HG03342 (cell line): ENCODE results near the gene MACROD2.

ENCODE experiments used
- ATAC-seq: cut with Tn5 transposase; IDR thresholded peaks from one replicate; pipeline ENCODE4 v1.9.1; 2021; ENCODE audit warnings: mild to moderate bottlenecking, moderate library complexity; ENCODE audit not compliant: unreplicated experiment

Gene MACROD2

DNA sequence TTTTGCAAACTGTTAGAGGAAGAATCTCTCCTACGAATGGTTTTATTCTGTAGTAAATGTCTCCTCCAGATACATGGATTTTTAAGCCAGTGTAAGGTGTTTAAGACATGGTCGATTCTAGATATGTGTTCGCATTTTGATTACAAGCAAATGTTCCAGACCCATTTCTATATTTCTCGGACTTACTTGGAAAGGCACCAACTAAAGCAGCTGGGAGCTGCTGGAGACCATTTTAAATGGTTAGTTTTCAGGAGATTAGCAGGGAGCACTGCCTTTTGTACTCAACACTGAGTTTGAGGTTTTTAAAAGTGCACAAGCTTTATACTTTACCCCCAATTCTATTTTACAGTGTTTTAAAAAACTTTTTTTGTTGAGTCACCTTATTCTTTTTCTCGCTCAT lies 1720.9 kb downstream of the MACROD2 start:
- no peak for ATAC-seq

DNA sequence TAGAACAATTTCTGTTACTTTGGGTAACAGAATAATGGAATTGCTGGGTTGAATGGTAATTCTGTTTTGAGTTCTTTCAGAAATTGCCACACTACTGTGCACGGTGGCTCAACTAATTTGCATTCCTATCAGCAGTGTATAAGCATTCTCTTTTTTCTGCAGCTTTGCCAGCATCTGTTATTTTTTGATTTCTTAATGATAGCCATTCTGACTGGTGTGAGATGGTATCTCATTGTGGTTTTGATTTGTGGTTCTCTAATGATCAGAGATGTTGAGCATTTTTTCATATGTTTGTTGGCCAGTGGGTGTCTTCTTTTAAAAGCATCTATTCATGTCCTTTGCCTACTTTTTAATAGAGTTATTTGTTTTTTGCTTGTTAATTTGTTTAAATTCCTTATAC lies 1731.1 kb downstream of the MACROD2 start:
- no peak for ATAC-seq

DNA sequence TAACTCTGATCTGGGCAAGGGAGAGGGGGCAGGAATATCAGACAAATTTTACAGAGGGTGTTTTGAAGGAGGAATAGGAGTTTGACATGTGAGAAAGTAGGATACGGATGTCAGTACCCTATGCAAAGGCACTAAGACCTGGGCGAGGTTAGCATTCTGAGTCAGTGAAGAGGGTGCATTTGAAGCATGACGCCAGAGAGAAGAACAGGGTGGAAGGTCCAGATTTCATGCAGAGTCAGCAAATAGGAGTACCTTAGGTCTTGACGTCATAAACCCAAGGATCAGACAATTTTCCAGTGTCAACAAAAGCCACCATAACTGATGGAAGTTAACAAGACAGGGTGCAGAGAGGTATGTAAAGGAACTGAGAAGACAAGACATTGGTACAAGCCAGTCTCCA lies 1738.7 kb downstream of the MACROD2 start:
- ATAC-seq = no peak

DNA sequence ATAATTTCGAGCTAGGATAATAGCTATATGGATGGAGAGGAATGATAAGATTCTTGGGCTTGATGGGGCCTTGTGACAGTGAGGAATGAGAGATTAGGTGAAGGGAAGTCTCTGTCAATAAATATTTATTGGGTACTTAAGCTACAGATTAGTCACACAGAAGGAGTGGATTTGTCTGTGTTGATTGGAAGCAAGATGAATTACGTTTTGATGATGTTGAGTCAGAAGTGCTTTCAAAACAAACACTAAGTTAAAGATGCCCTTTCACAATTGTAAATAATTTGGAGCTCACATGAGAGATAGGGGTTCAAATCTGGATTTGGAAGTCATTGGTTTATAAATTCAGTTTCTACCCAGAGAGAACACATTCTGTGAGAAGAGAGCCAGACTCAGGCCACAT lies 1743.7 kb downstream of the MACROD2 start:
- no peak for ATAC-seq

DNA sequence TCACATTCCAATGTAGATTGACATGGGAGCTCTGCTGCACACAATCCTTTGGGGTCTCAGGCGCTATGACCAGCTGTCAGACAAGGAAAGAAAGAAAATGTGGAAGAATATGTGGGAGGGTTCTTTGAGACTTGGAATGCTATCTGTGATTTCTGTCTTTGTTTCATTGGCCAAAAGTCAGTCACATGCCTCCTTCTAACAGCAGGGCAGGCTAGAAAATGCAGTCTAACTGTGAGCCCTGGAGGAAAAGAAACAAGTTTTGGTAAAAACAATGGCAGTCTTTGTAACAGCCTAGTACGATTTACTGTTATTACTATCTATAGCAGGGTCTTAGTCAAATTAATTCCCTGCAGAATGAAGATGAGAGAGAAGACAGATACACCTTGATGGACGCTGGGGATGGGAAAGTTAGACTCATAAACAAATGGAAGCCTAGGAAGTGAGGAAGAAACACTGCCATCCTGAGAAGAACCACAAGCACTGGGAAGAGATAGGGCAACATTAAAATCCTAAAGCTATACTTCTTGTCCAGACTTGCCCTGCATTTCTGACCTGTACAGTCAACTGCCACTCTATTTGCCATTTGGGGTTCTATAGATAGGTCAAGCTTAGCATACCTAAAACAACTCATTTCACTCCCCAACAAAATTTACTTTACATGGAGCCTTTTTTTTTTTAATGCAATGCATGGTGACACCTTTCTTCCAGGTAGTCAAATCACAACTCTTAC lies 1744.9 kb downstream of the MACROD2 start:
- ATAC-seq = no peak

DNA sequence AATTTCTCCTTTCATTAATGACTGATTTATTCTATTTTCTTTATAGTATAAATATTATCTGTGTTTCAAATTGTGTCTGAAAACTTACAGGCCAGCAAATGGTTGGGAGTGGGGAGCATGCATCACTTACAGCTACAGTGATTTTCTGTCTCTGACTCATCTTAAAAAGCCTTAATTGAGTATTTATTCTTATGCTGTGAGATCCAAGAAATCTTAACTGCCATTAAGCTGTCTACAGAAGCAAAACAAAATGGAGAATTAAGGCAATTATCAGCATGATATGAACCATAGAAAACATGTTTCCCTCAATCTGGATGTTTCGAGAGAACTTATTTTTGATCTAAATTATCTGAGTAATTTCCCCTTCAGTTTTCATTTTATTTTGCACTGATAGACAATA lies 1746.8 kb downstream of the MACROD2 start:
- ATAC-seq = no peak

DNA sequence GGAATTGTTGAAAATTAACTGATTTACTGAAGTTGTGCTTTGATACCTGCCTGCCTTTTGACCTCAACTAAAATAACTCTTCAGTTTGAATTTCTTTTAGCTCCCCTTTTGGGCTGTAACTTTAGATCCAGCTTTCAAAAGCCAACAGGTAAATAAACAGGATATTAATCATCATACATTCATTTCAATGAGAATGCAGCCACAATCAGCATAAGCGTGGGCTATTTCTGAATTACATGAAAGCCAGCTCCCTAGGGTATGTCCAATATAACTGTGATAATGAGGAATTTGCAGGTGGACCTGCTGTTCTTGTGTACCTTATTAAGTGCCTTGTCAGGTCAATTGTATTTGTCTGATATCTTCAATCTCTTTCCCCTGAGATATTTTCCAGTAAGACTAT lies 1747.3 kb downstream of the MACROD2 start:
- no peak for ATAC-seq

DNA sequence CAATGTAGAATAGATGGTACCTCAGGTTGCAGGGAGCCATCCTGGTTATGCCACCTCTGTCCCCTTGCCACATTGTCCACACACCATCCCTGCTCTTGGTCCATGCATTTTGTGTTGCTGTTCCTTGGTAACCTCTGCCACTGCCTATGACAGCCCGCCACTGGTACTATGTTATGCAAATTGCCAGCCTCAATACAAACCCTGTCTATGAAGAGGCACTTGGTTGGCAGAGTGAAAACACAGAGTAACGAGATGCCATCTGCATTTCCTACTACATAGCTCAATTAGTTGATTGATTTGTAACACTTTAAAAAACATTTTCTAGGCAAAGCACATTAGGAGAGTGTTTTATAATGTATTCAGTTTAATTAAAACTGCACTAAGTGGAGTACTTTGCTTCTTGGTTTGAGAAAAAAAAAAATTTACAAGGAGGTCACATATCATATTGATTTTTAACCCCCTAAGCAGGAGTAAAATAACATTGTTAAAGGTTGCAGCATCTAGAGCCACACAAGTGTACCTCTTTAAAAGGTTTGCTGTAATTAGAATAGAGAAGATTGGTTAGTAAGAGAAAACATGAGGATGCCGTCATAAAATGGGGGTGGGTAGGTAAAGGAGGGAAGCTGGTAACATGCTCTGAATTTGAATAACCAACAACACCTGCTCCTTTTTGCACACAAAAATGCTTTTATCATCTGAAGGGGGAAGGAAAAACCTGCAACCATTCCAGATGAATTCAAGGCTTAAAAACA lies 1760.9 kb downstream of the MACROD2 start:
- ATAC-seq = no peak

DNA sequence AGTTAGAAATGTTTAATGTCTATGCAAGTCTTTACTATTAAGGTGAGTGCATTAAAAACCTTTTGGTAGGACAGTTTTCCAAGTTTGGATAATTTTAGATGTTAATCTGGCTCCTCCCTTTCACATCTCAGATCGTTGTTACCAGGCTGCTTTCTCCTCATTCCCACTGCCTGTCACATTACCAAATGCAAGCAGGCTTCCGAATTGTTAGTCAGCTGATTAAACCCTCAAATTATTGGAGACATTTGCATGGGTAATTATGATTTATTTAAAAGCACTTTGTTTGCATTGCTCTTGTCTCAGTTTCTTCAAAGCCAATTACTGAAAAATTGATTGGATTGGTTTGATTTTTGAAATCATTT lies 1761.4 kb downstream of the MACROD2 start:
- ATAC-seq = no peak

DNA sequence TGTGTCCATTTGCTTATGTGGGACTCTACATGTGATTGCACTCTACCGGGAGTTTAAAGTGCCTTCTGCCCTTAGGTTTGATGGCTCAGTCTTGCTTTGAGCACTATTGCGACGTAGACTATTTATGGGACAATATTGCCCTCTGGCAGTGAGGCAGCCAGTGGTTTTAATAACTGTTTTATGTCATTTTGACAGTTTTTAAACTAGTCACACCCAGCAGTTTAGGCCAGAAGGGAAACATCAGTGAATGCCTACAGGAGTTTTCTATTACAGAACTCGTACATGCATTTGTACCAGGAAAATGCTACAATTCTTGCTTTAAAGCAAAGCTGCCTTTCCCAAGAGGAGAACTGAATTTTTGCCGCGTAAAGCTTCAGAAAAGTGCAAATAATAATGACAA lies 1764.3 kb downstream of the MACROD2 start:
- ATAC-seq = no peak

DNA sequence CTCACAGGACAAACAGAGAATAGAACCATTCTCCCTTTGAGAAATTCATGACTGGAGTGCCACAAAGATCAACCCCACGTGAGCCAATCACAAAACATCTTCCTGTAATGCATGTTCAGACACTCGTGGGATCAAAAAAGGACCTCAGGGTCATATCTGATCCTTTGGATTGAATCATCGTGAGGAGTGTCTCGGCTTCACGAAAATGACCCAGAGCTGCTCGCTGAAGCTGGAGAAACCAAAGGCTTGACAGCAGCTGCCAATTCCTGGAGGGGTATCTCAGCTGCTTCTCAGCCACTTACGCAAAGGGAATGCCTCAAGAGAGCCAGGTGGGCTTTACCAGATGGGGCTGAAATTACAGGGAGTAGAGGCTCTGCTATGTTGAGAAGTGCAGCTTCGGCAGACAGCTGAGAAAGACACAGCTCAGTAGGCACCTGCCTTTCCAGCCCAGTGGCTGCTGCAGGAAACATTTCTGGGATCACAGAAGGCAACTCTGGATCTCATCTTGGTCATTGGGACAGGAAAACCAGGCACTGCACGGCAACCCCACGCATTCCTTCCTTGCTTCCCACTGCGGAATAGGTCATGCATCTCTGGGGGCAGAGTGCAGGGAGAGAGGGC lies 1764.8 kb downstream of the MACROD2 start:
- ATAC-seq = no peak

DNA sequence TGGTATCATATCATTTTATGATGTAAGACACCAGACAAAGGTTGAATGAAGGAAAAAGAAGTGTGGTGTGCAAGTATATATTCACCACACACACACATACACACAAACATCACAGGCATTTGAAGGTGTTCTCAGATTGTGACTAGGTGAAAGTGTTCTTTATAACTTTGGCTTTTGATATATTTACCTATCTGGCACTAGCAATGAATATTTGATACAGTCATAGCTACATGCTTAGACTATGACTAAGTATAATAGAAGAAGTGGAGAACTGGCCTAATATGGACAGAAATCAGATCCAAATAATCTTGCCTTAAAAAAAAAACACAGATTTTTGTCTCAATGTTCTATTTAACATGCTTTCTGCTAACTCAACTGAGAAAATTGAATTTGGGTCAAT lies 1768.0 kb downstream of the MACROD2 start:
- no peak for ATAC-seq

DNA sequence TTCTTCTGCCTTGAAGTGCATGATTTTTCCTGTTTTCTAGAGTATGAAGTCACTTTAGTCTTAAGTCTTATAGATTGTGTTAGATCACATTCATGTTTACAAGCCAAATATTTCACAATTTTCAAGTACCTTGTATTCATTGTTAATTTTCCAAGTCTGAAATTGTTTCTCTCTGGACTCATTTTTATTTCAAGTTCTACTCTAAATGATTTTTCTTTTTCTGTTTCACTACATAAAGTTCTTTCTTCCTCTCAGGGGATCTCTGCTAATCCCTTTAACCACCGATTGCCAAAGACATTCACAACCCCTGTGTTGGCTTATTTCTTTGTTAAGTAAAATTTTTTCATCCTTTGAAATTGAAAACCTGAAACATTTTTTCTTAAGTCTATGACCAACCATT lies 1772.3 kb downstream of the MACROD2 start:
- ATAC-seq = no peak

DNA sequence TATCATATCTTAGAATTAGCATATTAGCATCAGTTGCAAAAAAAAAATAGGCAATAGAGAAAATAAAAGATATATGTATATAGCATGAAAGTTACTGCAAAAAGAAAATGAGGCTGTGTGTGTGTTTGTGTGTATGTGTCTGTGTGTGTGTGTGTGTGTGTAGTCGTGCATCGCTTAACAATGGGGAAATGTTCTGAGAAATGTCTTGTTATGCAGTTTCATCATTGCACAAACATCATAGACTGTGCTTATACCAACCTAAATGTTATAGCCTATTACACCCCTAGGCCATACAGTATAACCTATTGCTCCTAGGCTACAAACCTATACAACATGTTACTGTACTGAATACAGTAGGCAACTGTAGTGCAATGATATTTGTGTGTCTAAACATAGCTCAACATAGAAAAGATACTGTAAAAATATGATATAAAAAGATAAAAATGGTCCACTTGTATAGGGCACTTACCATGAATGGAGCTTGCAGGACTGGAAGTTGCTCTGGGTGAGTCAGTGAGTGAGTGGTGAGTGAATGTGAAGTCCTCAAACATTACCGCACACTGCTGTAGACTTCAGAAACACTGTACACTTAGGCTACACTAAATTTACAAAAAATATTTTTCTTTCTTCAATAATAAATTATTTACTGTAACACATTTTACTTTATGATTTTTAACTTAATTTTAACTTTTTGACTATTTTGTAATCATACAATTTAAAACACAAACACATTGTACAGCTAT lies 1772.9 kb downstream of the MACROD2 start:
- no peak for ATAC-seq

DNA sequence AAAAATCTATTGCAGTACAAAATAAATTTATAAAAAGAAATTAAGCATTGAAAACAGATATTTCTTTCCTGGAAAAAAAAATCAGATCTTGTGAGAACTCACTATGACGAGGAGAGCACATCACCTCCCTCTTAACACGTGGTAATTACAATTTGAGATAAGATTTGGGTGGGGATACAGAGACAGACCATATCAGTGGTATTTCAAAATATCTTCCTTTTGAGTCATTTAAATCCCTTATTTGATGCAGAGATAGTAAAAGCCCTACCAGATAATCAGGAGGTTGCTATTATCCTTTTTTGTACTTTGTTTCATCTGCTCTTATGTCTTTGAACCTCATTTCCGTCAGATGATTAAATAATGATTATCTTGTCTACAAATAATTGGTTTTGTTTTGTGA lies 1777.5 kb downstream of the MACROD2 start:
- no peak for ATAC-seq

DNA sequence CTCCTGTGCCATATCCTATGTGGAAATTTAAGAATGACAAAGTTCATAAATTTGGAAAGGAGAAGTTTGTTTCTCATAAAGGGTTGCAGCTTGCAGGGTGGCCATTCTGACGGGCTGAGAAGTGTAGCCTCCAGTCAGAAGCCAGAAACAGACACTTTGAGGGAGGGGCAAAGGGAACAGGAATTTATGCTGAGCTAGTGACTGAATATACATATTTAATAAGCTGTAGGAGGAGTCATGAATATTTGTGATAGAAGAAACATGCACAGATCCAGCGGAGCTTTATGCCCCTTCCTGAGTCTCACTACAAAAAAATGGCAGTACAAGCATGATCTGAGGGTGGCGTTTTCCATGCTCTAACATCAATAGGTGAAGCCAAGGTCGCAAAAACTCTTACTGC lies 1779.6 kb downstream of the MACROD2 start:
- ATAC-seq = no peak

DNA sequence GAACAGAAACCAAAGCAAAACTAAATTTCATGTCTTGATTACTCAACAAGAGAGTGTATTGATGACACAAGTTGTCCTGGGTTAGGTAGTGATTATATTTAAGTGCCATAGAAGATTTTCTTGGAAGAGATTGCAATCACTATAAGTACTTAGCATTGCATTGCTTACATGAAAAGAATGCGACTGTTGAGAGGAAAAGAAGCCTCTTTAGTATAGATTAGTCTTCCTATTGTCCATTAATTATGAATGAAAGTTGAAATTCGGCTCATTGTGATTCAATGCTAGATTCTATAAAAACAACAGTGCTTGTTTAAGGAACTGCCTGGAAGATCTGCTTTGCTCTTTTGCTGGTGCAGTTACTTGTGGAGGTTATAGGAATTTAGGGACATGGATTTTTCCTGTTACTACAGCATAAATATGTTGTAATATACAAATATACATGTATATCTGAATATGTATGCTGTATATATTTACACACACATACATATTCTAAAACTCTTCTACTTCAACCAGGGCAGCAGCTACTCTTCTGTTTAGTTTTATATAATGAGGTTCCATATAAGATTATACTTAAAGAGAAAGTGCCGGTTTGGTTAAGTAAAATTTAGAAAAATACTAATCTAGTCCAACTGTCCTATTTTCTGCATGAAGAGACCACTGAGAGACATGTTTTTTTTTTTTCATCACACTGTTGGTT lies 1781.6 kb downstream of the MACROD2 start:
- no peak for ATAC-seq

DNA sequence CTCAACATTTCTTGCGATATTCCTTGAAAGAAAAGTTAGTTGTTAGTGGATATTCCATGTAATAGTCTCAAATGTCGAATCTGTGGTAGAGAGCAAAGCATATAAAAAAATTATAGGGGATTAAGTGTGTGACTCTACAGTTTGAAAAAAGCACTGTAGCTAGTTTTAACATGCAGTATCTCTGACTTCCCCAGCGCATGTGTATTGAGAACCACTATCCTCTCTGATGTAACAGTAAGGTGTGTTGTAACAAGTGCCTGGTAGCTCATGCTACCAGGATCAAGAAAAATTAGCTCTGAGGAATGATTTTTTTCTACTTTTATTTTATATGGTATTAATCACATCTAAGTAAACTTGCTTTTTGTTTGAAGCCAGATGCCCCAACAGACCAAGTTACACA lies 1788.7 kb downstream of the MACROD2 start:
- ATAC-seq = no peak

DNA sequence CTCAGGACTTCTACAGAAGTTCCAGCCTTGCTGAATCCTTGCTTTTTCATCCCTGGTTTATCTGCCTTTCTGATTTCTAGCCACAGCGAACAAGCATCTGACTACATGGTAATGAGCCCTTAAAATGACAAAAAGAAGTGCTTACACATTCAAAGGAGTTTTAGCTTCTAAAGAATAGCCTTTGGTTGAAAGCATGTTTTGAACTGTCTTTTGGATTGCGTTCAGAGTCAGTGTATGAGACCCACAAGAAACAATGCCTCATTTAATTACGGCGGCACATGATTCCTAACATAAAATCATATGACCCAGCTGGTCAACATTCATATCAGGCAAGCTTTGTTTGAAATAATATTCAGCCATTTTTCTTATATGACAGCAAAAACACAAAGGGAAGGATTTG lies 1793.8 kb downstream of the MACROD2 start:
- ATAC-seq = no peak

DNA sequence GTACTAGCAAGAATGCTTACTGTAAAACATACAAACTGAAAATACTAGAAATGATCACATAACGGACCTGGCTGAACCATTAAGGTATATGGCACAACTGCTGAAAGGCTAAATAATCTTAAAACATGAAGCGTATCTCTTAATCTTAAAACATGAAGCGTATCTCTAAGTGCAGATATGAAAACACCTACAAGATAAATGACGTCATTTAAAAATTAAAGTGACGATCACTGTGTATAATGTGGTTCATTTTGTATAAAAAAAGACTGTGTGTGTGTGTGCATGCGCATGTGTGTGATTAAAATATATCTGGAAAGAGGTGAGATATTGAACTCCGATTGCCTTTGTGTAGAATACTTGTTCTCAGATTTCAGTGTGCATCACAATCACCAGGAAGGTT lies 1797.5 kb downstream of the MACROD2 start:
- ATAC-seq = no peak

DNA sequence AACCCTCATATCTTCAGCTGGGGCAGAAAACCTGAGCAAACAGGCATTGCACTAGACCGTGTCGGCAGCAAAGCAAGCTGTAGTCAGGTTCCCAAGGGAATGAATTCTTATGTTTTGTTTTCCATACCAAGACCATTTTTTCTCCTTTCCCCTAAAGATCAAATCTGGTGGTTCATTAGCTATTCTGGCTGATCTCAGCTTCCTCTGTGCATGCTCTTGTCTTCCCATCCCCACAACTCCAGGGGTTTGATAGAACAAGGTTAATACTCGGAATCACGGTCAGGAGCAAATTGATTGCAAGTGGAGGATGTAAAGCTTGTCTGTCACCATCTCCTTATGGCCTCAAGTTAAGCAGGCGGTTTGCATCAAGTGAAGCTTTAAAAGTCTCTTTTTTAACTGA lies 1799.1 kb downstream of the MACROD2 start:
- no peak for ATAC-seq
